NB4 (cell line): ENCODE data around the gene FLNB.

Experiments
- POLR2A ChIP-seq: IDR thresholded peaks from 2 replicates; pipeline ENCODE4 v1.6.1; 2011; ENCODE audit warnings: mild to moderate bottlenecking; ENCODE audit not compliant: insufficient read length; ENCODE audit errors: extremely low read depth
- TF ChIP-seq, protein P1 (sequence below): IDR thresholded peaks from one replicate; pipeline ENCODE4 v1.5.1; 2012; ENCODE audit warnings: low read depth, low read length

DNA sequence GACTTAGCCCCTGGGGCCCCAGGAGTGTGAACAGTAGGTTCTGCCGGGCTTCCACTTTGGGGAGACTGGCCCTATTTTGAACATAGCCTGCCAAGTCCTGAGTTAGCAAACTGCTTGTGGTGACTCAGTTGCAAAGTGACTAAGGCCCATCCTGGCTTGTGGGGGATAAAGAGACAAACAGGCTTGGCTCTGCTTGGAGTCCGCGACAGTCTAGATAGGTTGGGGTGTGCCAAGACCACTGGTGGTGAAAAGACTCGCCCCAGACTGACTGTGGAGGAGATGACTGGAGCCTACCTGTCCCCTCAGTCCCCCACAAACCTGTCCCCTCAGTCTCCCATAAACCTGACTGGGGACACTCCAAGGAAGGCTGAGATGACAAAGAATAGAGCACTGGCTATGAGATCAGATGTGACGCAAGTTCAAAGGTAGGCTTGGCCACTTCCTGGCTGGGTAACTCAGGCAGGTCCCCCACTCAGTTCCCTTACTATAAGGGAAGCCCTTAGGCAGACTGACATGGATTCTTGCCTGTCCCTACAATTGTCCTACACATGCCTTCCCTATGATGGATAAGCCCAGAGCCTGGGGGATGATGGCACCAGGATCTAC is 198.3 kb downstream of the FLNB start:
- TF ChIP-seq, protein P1, sequence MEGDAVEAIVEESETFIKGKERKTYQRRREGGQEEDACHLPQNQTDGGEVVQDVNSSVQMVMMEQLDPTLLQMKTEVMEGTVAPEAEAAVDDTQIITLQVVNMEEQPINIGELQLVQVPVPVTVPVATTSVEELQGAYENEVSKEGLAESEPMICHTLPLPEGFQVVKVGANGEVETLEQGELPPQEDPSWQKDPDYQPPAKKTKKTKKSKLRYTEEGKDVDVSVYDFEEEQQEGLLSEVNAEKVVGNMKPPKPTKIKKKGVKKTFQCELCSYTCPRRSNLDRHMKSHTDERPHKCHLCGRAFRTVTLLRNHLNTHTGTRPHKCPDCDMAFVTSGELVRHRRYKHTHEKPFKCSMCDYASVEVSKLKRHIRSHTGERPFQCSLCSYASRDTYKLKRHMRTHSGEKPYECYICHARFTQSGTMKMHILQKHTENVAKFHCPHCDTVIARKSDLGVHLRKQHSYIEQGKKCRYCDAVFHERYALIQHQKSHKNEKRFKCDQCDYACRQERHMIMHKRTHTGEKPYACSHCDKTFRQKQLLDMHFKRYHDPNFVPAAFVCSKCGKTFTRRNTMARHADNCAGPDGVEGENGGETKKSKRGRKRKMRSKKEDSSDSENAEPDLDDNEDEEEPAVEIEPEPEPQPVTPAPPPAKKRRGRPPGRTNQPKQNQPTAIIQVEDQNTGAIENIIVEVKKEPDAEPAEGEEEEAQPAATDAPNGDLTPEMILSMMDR: no peak
- TF ChIP-seq POLR2A: no peak
